Nasal cavity respiratory epithelium epithelial cell of viscerocranial mucosa (primary cell): ENCODE results near the gene CLDN34. TPM values are rescaled to one million over a fixed set of nuclear protein-coding genes. Genes with fewer than 3 reads are reported as not detected.

ENCODE experiments used
- total RNA-seq: library from RNA; depleted of rRNA; stranded (reverse); fragments of >200 nt; gene quantifications from 2 replicates; pipeline ENCODE4 v1.2.3, GENCODE V29; 2014

The CLDN34 gene
- 0.14 TPM in 1 of 2 replicates, not detected in the other for total RNA-seq

DNA sequence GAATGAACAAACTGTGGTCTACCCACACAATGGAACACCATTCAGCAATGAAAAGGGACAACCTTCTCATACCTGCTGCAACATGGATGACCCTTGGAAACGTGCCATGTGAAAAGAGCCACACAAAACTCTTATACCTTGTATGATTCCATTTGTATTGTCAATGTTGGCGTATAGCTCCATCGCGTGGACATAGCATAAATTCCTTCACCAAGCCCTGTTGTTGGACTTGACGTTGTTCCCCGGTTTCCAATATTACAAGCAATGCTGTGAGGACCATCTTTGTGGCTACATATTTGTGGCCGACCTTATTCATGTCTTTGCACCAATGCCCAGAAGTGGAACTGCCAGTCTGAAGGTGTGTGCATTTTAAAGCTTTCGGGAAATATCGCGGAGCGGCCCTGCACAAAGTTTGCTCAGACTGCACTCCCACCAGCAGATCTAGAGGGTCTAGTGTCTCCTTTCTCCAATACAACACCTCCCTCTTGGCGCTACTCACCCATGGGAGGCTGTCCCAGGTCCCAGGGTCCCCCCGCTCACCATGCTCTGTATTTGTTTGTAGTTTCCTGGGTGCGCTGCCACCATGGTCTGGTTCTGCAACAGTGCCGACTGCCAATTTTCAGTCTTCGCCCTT lies at the start of gene CLDN34:
Gene CLDN34 (plus strand): TSS at position 584 of the 634 bp plus-strand sequence. CDS start 0 bp downstream, at position 584.

Other genes with a start within 250 kb of the CLDN34 start
- gene GPR143, start 201.5 kb upstream of the CLDN34 start, total RNA-seq = 0.64 and 0.68 TPM in 2 replicates
- gene SHROOM2, start 180.9 kb upstream of the CLDN34 start, total RNA-seq = 3.4 and 11.4 TPM in 2 replicates
- gene CLCN4, start 189.6 kb downstream of the CLDN34 start, total RNA-seq = 1.4 and 9.3 TPM in 2 replicates